GM19395 (cell line): ENCODE data around the gene TBC1D12.
"Not testable (repeated sequence)": the region's sequence is repeated elsewhere in the genome, so short reads cannot be mapped to it uniquely, and the experiment has no call there.

ENCODE experiments used
- ATAC-seq: cut with Tn5 transposase; IDR thresholded peaks from one replicate; pipeline ENCODE4 v1.9.1; 2021; ENCODE audit warnings: mild to moderate bottlenecking, moderate library complexity; ENCODE audit not compliant: unreplicated experiment

The TBC1D12 gene

DNA sequence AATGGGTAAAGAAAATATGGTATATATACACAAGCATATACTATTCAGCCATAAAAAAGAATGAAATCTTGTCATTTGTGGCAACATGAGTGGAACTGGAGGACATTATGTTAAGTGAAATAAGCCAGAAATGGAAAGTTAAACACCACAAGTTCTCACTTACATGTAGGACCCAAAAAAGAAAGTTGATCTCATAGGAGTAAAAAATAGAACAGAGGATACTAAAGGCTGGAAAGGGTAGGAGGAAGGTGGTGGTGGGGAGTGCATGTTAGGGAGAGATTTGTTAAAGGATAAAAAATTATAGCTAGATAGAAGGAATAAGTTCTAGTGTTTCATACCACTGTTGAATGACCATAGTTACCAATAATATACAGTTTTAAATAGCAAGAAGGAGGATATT is 48.4 kb downstream of the TBC1D12 start:
- ATAC-seq: no peak

DNA sequence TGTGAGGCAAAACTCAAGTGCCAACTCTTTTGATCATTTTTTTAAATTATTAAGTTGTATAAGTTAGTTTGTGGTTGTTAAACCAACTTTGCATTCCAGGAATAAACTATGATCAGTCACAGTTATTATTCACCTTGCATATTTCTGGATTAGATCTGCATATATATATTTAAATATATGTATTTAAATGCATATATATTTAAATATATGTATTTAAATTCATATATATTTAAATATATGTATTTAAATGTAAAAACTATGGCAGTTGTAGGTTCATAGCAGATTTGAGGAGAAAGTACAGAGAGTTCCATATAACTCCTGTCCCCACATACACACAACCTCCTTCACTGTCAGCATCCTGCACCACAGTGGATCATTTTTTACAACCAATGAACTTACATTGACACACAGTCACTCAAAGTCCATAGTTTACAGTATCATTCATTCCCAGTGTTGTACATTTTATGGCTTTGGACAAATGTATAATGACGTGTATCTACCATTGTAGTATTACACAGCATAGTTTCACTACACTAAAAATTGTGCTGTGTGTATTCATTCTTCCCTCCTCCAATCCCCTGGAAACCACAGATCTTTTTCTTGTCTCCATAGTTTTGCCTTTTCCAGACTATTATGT is 49.7 kb downstream of the TBC1D12 start:
- no peak for ATAC-seq

DNA sequence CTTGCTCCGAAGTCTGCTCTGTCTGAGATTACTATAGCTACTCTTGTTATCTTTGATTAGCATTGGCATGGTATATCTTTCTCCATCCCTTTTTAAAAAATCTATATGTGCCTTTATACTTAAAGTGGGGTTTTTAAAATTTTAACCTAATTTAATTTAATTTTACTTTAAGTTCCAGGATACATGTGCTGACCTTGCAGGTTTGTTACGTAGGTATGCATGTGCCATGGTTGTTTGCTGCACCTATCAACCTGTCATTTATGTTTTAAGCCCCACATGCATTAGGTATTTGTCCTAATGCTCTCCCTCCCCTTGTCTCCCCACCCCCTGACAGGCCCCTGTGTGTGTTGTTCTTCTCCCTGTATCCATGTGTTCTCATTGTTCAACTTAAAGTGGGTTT is 54.6 kb downstream of the TBC1D12 start:
- ATAC-seq: no peak

DNA sequence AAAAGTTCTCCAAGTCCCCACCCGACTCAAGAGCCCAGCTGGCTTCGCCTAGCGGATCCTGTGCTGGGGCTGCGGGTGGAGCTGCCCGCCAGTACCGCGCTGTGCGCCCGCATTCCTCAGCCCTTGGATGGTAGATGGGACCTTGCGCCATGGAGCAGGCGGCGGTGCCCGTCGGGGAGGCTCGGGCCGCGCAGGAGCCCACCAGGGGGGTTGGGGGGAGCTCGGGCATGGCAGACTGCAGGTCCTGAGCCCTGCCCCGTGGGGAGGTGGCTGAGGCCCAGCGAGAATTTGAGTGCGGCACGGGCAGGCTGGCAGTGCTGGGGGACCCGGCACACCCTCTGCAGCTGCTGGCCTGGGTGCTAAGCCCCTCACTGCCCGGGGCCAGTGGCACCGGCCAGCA is 57.0 kb downstream of the TBC1D12 start:
- no peak for ATAC-seq

DNA sequence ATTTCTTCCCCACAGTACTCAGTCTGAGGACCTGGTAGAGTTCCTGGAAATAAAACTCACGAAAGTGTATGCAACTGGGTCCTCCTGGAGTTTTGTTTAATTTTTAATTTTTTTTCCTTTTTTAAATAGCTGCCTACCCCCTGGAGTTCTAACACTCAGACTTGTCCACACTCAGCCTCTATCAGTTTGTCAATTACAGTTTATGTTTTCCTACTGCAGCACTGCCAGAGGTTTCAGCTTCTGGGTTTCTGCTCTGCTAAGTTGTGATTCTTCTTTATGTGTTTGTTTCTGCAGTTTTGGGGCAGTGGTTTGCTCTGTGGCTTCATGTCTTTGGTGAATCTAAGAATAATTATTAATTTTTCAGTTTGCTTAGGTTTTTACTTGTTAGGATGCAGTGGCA is 59.2 kb downstream of the TBC1D12 start:
- no peak for ATAC-seq

DNA sequence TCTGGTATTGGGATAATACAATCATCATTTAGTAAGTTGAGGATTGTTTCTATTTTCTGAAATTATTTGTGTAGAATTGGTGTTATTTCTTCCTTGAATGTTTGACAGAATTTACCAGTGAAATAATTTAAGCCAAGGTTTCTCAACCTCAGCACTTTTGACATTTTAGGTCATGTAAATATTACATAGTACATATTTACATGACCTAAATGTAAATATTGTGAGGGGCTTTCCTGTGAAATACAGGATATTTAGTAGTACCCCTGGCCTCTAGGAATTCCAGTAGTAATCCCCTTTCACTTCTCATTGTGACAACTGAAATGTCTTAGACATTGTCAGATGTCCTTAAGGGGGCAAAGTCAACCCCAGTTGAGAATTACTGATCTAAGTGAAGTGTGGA is 59.8 kb downstream of the TBC1D12 start:
- ATAC-seq: no peak

DNA sequence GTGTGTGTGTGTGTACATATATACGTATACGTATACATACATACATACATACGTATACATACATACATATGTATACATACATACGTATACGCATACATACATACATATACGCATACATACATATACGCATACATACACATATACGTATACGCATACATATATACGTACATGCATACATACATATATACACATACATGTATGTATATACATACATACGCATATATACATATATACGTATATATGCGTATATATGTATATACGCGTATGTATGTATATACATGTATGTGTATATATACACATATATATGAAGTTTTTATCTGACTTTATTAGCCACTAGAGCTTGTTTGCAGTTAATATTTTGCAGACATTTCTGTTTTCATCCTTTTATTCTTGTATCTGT is 63.3 kb downstream of the TBC1D12 start:
- ATAC-seq: no peak

DNA sequence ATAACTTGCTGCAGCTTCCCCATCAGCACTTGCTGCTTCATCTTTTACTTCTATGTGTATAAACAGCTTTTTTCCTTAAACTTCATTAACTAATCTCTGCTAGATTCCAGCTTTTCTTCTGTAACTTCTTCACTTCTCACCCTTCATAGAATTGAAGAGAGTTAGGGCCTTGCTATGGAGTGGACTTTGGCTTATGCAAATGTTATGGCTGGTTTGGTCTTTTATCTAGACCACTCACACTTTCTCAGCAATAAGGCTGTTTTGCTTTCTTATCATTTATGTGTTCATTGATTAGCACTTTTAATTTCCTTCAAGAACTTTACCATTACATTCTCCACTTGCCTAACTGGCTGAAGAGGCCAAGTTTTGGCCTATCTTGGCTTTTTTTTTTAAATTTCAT is 79.1 kb downstream of the TBC1D12 start:
- no peak for ATAC-seq

DNA sequence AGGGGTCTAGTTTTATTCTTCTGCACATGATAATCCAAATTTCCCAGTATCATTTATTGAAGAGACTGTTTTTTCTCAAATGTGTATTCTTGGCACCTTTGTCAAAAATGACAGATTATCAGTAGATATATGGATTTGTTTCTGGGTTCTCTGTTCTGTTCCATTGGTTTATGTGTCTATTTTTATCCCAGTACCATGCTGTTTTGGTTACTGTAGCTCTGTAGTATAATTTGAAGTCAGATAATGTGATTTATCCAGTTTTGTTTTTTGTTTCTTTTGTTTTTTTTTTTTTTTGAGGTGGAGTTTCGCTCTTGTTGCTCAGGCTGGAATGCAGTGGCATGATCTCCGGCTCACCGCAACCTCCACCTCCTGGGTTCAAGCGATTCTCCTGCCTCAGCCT is 81.6 kb downstream of the TBC1D12 start:
- no peak for ATAC-seq

DNA sequence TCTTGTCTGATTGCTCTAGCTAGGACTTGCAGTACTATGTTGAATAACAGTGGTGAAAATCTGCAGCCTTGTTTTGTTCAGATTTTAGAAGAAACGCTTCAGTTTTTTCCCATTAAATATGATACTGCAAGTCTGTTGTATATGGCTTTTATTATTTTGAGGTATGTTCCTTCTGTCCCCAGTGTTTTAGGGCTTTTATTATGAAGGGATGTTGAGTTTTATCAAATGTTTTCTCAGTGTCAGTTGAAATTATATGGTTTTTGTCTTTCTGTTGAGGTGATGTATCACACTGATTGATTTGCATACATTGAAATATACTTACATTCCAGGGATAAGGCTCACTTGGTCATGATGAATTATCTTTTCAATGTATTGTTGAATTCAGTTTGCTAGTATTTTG is 82.8 kb downstream of the TBC1D12 start:
- ATAC-seq: no peak

DNA sequence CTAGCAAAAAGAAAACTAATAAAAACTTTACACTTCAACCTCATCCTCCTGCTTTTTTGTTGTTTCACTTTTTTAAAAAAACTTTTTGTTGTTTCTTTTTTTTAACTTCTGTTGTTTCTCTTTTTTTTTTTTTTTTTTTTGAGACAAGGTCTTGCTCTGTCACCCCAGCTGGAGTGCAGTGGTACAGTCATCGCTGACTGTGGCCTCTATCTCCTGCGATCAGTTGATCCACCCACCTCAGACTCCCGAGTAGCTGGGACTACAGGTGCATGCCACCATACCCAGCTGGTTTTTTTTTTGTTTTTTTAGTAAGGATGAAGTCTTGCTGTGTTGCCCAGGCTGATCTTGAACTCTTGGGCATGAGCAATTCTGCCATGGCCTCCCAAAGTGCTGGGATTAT is 85.2 kb downstream of the TBC1D12 start:
- no peak for ATAC-seq

DNA sequence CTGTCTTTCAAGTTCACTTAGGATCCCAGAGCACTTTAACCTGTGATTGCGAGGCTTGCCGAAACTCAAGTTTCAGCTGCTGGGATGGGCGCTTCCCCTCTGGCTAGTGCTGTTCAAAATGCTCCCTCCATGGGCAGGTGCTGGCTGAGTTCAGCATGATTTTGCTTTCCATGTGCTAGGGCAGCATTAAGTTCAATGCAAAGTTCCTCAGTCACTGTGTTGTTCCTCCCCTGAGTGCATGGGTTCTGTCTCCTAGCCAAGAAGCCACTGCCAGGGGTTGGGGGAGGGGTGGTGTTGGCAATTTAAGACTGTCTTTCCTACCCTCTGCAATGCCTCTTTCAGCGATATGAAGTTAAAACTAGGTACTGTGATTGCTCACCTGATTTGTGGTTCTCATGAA is 86.8 kb downstream of the TBC1D12 start:
- ATAC-seq: no peak

DNA sequence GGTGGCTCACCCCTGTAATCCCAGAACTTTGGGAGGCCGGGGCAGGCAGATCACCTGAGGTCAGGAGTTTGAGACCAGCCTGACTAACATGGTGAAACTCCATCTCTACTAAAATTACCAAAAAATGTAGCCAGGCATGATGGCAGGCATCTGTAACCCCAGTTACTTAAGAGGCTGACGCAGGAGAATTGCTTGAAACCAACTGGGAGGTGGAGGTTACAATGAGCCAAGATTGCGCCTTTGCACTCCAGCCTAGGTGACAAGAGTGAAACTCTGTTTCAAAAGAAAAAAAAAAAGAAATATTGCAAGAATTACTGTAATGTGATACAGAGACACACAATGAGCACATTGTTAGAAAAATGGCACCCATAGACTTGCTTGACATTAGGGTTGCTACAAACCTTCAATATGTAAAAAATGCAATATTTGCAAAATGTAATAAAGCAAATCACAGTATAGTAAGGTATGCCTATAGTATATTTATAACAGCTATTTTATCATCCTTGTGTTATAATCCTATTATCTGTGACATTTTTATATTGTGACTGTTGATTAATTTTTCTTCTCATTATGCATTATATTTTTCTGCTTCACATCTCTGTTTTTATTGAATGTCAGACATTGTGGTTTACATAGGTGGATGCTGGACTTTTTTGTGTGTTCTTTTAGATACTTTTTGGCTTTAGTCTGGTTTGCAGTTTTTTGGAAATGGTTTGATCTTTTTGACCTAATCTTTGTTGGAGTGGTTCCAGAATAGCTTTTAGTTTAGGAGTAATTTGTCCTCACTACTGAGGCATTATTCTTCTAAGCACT is 87.8 kb downstream of the TBC1D12 start:
- no peak for ATAC-seq

DNA sequence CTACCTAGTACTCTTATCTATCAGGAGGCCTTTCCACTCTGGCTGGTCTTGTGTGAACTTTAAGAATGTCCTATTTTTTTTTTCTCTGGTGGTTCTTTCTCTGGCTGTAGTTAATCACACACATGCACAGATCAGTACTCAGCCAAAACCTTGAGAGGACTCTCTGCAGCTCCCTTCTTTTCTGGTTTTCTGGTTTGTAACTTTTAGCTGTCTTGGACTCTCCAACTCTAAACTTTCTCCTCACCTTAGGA is 88.4 kb downstream of the TBC1D12 start:
- no peak for ATAC-seq

DNA sequence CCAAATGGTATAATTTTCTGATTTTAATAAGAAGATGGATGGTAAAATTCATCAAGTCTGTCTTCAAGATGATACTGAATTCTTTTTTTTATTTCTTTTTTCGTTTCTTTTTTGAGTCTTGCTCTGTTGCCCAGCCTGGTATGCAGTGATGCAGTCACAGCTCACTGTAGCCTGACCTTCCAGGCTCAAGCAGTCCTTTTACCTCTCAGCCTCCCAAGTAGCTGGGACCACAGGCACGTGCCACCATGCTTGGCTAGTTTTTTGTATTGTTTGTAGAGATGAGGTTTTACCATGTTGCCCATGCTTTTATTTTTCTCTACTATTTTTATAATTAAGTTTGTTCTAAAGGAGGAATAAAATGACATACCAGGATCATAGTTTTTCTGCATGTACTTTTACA is 91.1 kb downstream of the TBC1D12 start:
- no peak for ATAC-seq

DNA sequence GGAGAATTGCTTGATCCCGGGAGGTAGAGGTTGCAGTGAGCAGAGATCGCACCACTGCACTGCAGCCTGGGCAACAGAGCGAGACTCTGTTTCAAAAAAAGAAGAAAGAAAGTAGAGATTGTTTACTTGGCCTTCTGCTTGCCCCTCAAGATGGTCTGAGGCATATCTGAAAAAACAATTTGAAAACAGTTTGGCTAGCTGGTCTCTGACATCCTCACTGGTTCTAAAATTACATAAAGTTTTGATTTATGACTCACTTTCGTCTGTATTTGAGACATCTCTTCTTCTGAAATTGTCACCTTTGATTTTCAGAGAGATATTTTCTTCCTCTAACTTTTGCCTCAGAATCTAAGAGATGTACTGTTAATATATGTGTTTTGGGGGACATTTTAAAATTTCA is 93.7 kb downstream of the TBC1D12 start:
- peak; percentile 81 for ATAC-seq

DNA sequence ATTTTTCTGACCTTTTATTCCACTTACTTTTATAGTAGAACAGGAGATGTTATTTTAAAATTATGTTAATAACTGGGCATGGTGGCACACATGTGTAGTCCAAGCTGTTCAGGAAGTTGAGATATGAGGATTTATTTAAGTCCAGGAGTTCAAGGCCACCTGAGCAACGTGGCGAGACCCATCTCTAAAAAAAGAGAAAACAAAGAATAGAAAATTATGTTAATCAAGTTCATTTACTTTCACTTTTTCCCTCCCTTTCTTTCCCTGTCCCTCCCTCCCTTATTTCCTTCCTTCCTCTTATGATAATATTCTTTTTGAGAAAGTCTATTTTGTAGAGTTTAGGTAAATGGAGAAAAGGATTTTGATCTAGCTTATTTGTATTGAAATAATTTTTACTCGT is 94.3 kb downstream of the TBC1D12 start:
- no peak for ATAC-seq

DNA sequence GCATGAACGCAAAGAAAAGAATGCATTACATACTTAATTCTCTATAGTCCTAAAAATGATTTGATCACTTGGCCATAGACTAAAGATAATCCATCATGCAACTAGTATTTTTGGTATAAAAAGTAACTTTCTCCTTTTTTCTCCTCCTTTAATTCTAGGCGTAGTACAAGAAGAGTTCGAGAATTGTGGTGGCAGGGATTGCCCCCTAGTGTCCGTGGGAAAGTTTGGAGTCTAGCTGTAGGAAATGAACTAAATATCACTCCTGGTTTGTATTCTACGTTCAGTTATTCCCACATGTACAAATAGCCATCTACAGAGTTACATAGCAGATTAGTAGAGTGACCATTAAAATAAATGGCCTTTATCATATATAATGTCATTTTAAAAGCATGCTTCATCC is 97.7 kb downstream of the TBC1D12 start:
- no peak for ATAC-seq

DNA sequence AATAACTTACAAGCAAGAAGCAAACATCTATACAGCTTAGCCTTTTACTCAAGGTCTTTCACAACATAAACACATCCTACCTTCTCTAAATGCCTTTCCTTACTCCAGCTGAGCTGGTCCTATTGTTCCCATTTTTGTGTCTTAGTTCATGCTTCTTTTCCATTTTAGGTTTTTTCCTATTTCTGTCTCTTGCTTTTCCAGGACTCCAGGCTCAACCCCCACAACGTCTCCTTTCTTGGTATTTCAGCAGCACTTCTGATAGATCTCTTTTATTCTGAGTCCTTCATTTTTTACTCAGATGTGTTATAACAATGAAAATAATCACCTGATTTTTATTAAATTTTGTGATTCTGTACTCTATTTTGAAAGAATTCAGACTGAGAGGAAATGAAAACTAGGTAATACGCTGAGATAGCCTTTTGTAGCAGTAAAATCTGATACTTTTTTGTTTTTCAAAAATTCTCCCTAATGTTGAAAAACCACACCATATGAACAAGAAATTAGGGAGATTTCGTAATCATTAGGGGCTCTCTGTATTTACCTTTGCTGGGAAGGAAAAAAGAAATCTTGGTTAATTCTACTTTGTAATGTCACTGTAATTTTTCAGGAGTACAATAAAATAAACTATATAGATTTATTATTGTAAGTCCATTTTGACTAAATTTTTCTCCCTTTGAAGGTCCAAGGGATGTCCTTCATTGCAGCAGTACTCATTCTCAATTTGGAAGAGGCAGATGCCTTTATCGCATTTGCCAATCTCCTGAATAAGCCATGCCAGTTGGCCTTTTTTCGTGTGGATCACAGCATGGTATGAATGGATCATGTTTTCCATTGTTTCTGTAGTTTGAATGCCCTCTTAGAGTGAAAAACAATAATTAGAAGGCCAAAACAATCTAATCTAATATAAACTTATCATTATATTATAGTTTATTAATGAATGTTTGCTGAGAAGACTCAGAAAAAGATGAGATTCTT is 119.2 kb downstream of the TBC1D12 start:
- ATAC-seq: no peak

DNA sequence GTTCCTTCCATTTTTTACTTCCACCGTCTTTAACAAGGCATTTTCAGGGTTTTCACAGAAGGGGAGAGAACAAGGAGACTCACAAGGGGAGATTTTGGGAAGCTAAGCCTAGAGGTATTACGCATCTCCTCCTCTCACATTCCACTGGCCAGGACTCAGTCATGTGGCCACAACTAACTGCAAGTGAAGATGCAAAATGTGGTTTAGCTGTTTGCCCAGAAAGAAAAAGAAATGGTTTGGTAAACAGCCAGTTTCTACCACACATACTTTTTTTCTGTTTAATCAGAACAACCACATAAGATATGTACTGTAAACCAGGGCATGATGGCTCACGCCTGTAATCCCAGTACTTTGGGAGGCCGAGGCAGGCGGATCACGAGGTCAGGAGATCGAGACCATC is 121.8 kb downstream of the TBC1D12 start:
- ATAC-seq: no peak

DNA sequence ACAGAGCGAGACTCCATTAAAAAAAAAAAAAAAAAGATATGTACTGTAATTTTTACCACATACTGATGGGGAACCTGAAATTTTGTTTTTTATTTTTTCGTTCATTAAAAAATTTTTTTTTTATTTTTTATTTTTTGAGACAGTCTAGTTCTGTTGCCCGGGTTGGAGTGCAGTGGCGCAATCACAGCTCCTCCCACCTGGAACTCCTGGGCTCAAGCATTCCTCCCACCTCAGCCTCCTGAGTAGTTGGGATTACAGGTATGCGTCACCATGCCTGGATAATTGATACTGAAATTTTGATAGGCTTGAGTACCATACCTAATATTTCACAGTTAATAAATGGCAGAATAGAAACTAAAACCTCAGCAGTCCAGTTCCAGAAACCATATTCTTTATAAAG is 122.4 kb downstream of the TBC1D12 start:
- no peak for ATAC-seq

DNA sequence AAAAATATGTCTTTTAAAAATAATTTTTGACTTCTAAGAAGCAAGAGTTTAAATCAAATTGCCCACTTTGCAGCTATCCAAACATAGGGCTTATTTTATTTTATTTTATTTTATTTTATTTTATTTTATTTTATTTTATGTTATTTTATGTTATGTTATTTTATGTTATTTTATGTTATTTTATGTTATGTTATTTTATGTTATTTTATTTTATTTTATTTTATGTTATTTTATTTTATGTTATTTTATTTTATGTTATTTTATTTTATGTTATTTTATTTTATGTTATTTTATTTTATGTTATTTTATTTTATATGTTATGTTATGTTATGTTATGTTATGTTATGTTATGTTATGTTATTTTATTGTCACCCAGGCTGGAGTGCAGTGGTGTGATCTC is 129.2 kb downstream of the TBC1D12 start:
- not testable (repeated sequence) for ATAC-seq
